HG03103 (cell line): ENCODE measurements around the gene SLC1A7.

Source experiments
- ATAC-seq: cut with Tn5 transposase; IDR thresholded peaks from one replicate; pipeline ENCODE4 v1.9.1; 2021; ENCODE audit warnings: low read depth; ENCODE audit not compliant: unreplicated experiment

The SLC1A7 gene

GRCh38 chr1:53065391-53065790 lies 77.0 kb downstream of the SLC1A7 start:
- no peak for ATAC-seq

- no peak for ATAC-seq
Observed at GRCh38 chr1:53063744-53064515, 78.5 kb downstream of the SLC1A7 start.

- no peak for ATAC-seq
Observed at GRCh38 chr1:53062708-53063591, 79.5 kb downstream of the SLC1A7 start.

- no peak for ATAC-seq
Observed at GRCh38 chr1:53061859-53062707, 80.4 kb downstream of the SLC1A7 start, which contains the start of gene PODN. Gene PODN (plus strand): TSS chr1:53062213. CDS start chr1:53069856, 7,643 bp downstream.

- ATAC-seq = no peak
Observed at GRCh38 chr1:53061123-53061858, 81.1 kb downstream of the SLC1A7 start.

- ATAC-seq = no peak
Observed at GRCh38 chr1:53060579-53060978, 81.9 kb downstream of the SLC1A7 start.

- no peak for ATAC-seq
Observed at GRCh38 chr1:53057127-53057526, 85.3 kb downstream of the SLC1A7 start.

GRCh38 chr1:53051676-53052075 lies 90.8 kb downstream of the SLC1A7 start:
- no peak for ATAC-seq

- no peak for ATAC-seq
Observed at GRCh38 chr1:53050310-53050709, 92.1 kb downstream of the SLC1A7 start.

- no peak for ATAC-seq
Observed at GRCh38 chr1:53049574-53049967, 92.9 kb downstream of the SLC1A7 start.

GRCh38 chr1:53048960-53049573 lies 93.4 kb downstream of the SLC1A7 start:
- ATAC-seq = no peak

- ATAC-seq = no peak
Observed at GRCh38 chr1:53047737-53048736, 94.4 kb downstream of the SLC1A7 start.

- no peak for ATAC-seq
Observed at GRCh38 chr1:53046930-53047329, 95.5 kb downstream of the SLC1A7 start.

GRCh38 chr1:53044926-53045325 lies 97.5 kb downstream of the SLC1A7 start:
- no peak for ATAC-seq

- no peak for ATAC-seq
Observed at GRCh38 chr1:53043271-53043670, 99.2 kb downstream of the SLC1A7 start.

- no peak for ATAC-seq
Observed at GRCh38 chr1:53038566-53038965, 103.9 kb downstream of the SLC1A7 start.
